HG03558 (cell line): ENCODE measurements around the gene GSTM4.
A peak's percentile ranks its signal among the peaks of the same experiment; 100 is the strongest.

Experiments used
- ATAC-seq: cut with Tn5 transposase; IDR thresholded peaks from one replicate; pipeline ENCODE4 v1.9.1; 2021; ENCODE audit warnings: moderate number of reproducible peaks; ENCODE audit not compliant: unreplicated experiment; ENCODE audit errors: extremely low read depth

GSTM4 gene

GRCh38 chr1:109636201-109636952, 19.5 kb upstream of the GSTM4 start:
- no peak for ATAC-seq

DNA sequence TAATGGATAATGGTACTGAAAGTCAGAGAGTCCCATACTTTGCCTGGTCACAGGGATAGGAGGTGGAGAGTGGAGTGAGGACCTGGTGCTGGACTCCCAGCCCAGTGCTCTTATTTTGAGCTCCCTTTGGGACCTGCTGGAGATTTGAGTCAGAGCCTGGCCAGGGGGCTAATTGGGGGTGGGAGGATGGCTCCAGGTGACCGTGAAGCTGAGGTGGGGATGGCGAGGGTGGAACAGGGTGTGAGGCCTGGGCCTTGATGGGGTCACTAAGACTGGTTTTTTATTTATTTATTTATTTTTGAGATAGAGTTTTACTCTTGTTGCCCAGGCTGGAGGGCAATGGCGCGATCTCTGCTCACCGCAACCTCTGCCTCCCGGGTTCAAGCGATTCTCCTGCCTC, 18.5 kb upstream of the GSTM4 start:
- no peak for ATAC-seq

GRCh38 chr1:109639063-109639840, 16.6 kb upstream of the GSTM4 start:
- no peak for ATAC-seq

GRCh38 chr1:109639841-109640184, 16.1 kb upstream of the GSTM4 start:
- ATAC-seq: no peak

GRCh38 chr1:109640285-109640865, 15.5 kb upstream of the GSTM4 start:
- no peak for ATAC-seq

DNA sequence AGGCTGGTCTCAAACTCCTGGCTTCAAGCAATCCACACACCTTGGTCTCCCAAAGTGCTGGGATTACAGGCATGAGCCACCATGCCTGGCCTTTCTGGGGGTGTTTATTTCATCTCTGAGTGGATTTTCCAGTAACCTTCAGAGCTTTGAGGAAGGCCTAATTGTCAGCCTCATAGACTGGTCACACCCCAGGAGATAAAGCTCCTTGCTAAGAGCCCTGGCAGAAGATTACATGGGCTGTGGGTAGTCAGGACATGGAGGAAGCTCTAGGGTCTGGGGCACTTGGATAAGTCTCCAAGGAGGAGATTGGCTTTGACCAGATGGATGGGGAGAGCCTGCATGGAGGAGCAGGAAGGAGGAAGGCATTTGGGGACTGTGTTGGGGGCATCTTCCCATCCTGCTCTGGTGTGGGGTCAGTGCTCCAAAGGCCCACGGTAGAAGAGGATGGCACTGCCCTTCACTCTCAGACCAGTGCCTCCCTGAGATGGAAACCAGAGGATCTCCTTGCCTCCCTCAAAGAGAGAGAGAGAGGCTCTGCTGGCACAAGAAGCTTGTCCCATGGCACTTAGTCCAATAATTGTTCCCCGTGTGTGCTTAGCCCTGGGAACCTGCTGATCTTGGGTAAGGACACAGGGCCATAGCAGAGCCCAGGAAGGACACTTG, 14.7 kb upstream of the GSTM4 start:
- no peak for ATAC-seq

GRCh38 chr1:109641861-109642260, 14.0 kb upstream of the GSTM4 start:
- ATAC-seq: no peak

DNA sequence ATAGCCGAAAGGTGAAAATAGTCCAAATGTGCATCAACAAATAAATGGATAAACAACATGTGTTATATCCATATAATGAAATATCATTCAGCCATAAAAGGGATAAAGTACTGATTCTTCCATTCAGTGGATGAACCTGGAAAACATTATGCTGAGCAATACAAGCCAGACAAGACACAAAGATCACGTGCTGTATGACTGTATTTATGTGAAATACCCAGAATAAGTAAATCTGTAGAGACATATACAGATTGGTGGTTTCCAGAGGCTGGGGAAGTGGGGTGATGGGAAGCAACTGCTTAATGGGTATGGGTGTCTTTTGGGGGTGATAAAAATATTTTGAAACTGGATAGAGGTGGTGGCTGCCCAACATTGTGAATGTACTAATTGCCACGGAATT, 13.3 kb upstream of the GSTM4 start:
- no peak for ATAC-seq

GRCh38 chr1:109643385-109644230, 12.3 kb upstream of the GSTM4 start:
- ATAC-seq: peak; percentile 60

- no peak for ATAC-seq
Measured at GRCh38 chr1:109644670-109645069, 11.2 kb upstream of the GSTM4 start.

DNA sequence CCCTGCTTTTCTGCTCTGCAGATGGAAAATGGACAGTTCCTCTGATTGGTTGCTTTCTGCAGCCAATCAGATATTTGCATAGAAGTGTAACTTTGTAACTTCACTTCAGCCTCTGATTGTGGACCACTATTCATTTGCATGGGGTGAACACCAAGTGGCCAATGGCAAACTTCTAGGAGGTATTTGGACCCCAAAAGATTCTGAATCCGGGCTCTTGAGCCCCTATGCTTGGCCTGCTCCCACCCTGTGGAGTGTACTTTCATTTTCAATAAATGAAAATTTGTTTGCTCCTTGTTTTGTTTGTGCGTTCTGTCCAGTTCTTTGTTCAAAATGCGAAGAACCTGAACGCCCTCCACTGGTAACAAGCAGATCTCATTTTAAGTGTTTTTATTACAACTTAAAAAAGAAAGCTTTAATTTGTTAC, 6.4 kb upstream of the GSTM4 start:
- ATAC-seq: no peak

GRCh38 chr1:109650609-109651008, 5.3 kb upstream of the GSTM4 start:
- no peak for ATAC-seq

DNA sequence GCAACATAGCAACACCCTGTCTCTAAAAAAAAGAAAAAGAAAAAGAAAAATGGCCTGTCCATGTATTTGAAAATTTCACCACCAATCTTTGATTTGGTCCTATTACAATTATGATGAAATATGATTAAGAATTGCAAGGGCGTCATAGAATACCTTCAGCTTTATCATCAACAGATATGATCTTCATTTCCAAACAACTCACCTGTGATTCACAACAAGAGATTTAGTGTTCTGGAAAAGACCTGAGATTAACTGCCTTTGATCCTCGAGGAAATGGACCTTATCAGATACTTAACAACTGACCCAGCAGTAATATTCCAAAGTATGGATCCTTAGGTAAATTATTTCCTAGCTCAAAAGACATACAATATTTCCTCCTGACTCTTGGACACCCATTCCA, 3.5 kb upstream of the GSTM4 start:
- no peak for ATAC-seq

- no peak for ATAC-seq
Measured at GRCh38 chr1:109653306-109653705, 2.6 kb upstream of the GSTM4 start.

DNA sequence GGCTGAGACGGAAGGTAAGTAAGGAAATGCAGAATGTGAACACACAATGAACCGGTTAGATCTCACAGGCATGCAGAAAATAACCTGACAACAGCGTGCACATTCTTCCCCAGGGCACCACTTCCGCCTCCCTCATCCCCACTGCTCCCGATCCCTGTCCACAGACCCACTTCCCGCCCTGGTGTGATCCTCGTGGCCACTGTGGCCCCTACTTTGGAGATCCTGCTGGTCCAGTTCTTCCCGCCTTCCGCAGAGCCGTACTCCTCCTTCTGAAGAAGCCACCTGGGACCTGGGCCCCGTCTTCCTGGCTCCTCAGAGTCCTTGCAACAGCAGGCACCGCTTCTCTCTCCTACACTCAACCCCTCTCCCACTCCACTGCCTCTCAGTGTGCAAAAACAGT, 1.4 kb upstream of the GSTM4 start:
- no peak for ATAC-seq

DNA sequence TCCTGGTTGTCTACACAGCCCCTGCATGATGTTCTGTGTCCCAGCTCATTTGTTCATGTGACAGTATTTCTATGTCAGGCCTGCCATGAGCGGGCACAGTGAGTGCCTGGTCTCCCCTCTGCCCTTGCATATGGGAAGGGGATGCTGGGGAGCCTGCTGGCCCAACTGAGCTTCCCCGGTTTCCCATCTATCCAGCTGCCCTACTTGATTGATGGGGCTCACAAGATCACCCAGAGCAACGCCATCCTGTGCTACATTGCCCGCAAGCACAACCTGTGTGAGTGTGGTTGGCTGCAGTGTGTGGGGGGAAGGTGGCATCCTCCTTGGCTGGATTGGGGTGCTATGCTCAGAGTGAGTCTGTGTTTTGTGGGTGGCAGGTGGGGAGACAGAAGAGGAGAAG, 1.5 kb downstream of the GSTM4 start:
- ATAC-seq: no peak

DNA sequence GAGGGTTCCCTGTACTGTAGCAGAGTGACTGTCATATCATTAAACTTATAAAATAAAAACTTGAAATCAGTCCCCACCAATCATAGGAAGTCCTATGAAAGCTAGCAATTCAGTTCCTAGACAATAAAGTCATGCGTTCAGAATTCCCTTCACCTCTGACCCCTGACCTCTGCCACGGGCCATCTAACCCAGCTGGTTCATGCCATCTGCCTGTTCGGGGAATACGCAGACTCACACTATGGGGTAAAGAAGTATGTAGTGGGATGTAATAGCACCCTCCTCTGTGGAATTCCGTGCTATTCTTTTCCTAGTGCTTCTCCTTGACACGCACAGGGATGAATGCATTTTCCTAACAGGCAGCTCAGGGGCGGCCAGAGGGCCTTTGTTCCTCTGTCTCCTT, 2.1 kb downstream of the GSTM4 start:
- ATAC-seq: no peak

GRCh38 chr1:109658533-109659042, 2.7 kb downstream of the GSTM4 start:
- ATAC-seq: no peak

DNA sequence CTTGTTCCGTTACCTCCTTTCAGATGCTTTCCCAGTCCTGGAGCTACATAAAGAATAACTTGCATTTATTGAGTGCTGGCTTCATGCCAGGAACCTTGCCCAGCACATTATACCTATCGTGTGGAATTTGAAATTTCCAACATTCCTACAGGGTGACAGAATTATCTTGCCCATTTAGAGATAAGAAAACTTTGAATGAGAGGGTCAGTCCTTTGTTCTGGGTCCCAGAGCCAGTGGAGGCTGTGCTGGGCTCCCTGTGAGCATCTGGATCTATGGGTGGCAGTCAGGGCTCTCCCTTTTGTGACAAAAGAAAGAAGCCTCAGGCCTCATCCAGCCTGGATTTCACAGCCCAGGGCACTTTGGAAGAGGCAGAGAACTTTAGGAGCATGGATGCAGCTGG, 3.2 kb downstream of the GSTM4 start:
- no peak for ATAC-seq
